Measurements from ENCODE around the gene PTS. TPM values are rescaled to one million over a fixed set of nuclear protein-coding genes. Genes with fewer than 3 reads are reported as not detected.
"Not testable (repeated sequence)": the region's sequence is repeated elsewhere in the genome, so short reads cannot be mapped to it uniquely, and the experiment has no call there.

The PTS gene
- total RNA-seq, 4 donors from 2014 or later = 18.4 to 41.8 (median 38.0) TPM

DNA sequence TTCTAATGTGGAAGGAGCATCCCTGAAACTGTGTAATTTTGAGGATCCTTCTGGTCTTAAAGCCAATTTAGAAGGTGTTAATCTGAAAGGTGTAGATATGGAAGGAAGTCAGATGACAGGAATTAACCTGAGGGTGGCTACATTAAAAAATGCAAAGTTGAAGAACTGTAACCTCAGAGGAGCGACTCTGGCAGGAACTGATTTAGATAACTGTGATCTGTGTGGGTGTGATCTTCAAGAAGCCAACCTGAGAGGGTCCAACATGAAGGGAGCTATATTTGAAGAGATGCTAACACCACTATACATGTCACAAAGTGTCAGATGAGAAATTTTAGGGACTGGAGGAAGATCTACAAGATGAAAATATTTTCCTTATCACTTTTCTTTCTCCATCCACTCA lies 43.4 kb upstream of the PTS start:
- Histone ChIP-seq H3K36me3 (no peaks in the 10 kb centered on the region), H3K4me3 (no peak overlapping the region), H3K27ac (no peak overlapping the region), H3K9me3 (no peaks in the 10 kb centered on the region), H3K4me1 (no peaks in the 10 kb centered on the region), H3K27me3 (no peaks in the 10 kb centered on the region)
- intact Hi-C loops (cut with DNase I) = no loop called here
- no peak for TF ChIP-seq CTCF (IDR thresholded peaks at IDR 0.05)
- TF ChIP-seq POLR2A (IDR thresholded peaks at IDR 0.05) = no peak
- 56 to 85% methylated on average over 1 of the region's 1 CpG for WGBS, 2 donors
- DNase-seq = no peak

- Histone ChIP-seq H3K36me3 (no peaks in the 10 kb centered on the region), H3K4me3 (no peak overlapping the region), H3K9me3 (no peaks in the 10 kb centered on the region), H3K27me3 (no peaks in the 10 kb centered on the region), H3K27ac (no peak overlapping the region), H3K4me1 (no peaks in the 10 kb centered on the region)
- intact Hi-C loops (cut with DNase I) = no loop called here
- TF ChIP-seq POLR2A (IDR thresholded peaks at IDR 0.05) (no peak), CTCF (IDR thresholded peaks at IDR 0.05) (no peak)
- DNase-seq = no peak
Measured at GRCh38 chr11:112185883-112186282, 40.3 kb upstream of the PTS start.

DNA sequence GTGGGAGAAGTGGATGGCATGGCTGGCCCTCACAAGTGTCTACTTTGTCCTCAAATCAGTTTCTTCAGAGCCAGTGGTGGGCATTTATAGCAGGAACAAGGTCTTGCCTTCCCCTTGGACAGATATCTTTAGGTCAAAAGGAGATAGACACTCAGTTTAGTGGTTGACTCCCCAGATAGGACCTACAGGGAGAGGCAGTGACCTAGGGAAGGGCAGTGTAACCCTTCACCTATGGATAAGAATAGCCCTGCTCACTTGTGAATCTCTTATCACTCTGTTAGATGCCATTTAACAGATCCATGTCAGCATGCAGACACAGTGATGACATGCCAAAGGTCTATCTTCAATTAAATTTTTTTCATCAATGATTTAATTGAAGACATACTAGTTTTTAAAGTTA lies 39.9 kb upstream of the PTS start:
- TF ChIP-seq POLR2A (IDR thresholded peaks at IDR 0.05) (no peak), CTCF (IDR thresholded peaks at IDR 0.05) (no peak)
- no peaks in the 10 kb centered on the region for H3K4me1 ChIP-seq
- H3K27me3 ChIP-seq = no peaks in the 10 kb centered on the region
- no peaks in the 10 kb centered on the region for H3K36me3 ChIP-seq
- H3K27ac ChIP-seq = no peak overlapping the region
- H3K9me3 ChIP-seq = no peaks in the 10 kb centered on the region
- DNase-seq = no peak
- intact Hi-C loops (cut with DNase I) = no loop called here
- H3K4me3 ChIP-seq = no peak overlapping the region

DNA sequence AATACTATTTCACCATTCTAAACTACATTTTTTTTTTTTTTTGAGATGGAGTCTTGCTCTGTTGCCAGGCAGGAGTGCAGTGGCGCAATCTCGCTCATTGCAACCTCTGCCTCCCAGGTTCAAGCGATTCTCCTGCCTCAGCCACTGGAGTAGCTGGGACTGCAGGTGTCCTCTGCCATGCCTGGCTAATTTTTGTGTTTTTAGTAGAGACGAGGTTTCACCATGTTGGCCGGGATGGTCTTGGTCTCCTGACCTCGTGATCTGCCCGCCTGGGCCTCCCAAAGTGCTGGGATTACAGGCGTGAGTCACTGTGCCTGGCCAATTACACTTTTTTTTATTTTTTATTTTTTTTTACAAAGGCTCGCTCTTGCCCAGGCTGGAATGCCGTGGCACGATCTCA lies 31.1 kb upstream of the PTS start:
- H3K9me3 ChIP-seq; intact Hi-C loops (cut with DNase I); DNase-seq; H3K27me3 ChIP-seq; H3K36me3 ChIP-seq; H3K4me3 ChIP-seq: not testable (repeated sequence)
- peak overlapping the region in 3 of 4 donors; percentile 56 to 80 (median 57) for H3K27ac ChIP-seq
- 40 to 53% methylated on average over 11 of the region's 11 CpGs for WGBS, 2 donors
- H3K4me1 ChIP-seq = peaks cover 0 to 18% (median 13%) of the 10 kb centered on the region in 3 donors

DNA sequence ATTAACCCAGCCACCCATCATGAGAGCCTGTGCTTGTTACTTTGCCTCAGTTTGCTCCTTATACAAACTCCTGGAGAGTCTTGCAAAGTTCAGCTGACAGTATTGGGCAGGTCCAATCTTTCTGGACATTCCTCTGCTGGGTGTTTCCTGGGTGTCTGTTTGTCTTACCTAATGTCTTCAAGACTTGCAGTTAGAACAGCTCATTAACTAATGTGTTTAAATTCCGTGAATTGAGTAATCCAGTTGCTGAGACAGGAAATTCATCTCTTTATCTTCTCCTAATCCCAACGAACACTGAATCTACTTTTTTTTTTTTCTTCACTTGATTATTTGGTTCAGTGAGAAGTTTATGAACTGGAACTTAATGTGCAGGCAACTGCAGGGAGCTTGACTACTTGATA lies 30.3 kb upstream of the PTS start:
- Histone ChIP-seq H3K4me1 (peaks cover 0 to 18% (median 13%) of the 10 kb centered on the region in 3 donors), H3K27me3 (no peaks in the 10 kb centered on the region), H3K4me3 (no peak overlapping the region), H3K27ac (peak overlapping the region; percentile 52 to 80 (median 56)), H3K9me3 (no peaks in the 10 kb centered on the region), H3K36me3 (no peaks in the 10 kb centered on the region)
- intact Hi-C loops (cut with DNase I) = no loop called here
- no peak for TF ChIP-seq CTCF (IDR thresholded peaks at IDR 0.05)
- TF ChIP-seq POLR2A (IDR thresholded peaks at IDR 0.05) = no peak
- no peak for DNase-seq
- WGBS, 2 donors = 19 to 24% methylated on average over 2 of the region's 2 CpGs

DNA sequence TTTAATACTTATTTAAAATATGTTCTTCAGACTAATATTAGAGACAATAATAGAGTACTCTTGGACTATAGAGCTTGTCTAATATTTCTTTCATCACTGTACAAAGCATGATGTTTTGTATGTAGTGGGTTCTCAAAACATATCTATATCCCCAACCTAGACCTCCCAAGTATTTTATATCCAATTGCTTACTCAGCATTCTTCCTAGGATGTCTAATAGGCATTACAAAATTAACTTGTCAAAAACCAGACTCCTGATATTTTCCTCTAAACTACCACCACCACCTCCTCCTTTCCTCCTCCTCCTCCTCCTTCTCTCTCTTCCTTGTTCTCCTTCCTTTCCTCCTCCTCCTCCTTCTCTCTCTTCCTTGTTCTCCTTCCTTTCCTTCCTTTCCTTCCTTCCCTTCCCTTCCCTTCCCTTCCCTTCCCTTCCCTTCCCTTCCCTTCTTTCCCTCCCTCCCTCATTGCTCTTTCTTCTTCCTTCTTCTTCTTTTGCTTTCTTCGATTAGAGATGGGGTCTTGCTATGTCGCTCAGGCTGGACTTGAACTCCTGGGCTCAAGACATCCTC lies 29.6 kb upstream of the PTS start:
- intact Hi-C loops (cut with DNase I) = no loop called here
- Histone ChIP-seq H3K4me1 (peaks cover 0 to 18% (median 13%) of the 10 kb centered on the region in 3 donors), H3K27ac (no peak overlapping the region), H3K4me3 (no peak overlapping the region), H3K9me3 (no peaks in the 10 kb centered on the region), H3K36me3 (no peaks in the 10 kb centered on the region), H3K27me3 (no peaks in the 10 kb centered on the region)
- no peak for DNase-seq
- WGBS, 2 donors = 88 to 93% methylated on average over 2 of the region's 2 CpGs
- no peak for TF ChIP-seq CTCF (IDR thresholded peaks at IDR 0.05)

- DNase-seq; intact Hi-C loops (cut with DNase I); H3K9me3 ChIP-seq; H3K27ac ChIP-seq; H3K36me3 ChIP-seq; H3K27me3 ChIP-seq; H3K4me3 ChIP-seq: not testable (repeated sequence)
- H3K4me1 ChIP-seq = peaks cover 0 to 18% (median 8%) of the 10 kb centered on the region in 3 donors
- 69 to 76% methylated on average over 4 of the region's 4 CpGs for WGBS, 2 donors
Measured at GRCh38 chr11:112199101-112199500, 27.1 kb upstream of the PTS start.

Measured in esophagus squamous epithelium (tissue), 5 donors.